ENCODE measurements around the gene PRRG4. TPM values are rescaled to one million over a fixed set of nuclear protein-coding genes. Genes with fewer than 3 reads are reported as not detected.
"Not testable (repeated sequence)": the region's sequence is repeated elsewhere in the genome, so short reads cannot be mapped to it uniquely, and the experiment has no call there.

The PRRG4 gene
- total RNA-seq, 2 donors from 2014 or later = 2.9 to 3.7 TPM

DNA sequence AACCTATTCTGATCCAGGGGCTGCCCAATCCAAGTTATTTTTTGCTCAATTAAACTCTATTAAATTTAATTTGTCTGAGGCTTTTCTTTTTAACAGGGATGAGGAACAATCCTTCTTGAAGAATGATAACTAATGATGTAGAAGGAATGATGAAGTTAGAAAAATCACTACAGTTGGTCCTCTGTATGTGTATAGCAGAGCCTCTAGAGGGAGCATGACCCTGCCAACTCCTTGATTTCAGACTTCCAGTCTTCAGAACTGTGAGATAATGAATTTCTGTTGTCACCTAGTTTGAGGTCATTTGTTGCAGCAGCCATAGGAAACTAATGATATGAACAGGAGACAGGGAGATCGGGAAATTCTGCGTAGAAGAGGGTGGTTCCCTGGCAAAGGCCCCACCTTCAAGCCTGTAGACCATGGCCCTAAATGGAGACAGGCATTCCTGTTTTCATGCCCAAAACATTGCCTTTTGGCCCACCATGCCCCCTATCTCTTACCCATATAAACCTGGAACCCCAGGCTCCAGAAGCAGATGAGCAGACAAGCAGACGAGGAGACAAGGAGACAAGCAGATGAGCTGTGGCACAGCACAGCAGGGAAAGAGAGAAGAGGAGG is 55.1 kb downstream of the PRRG4 start:
- Mint-ChIP-seq H3K27ac (no peak overlapping the region), H3K9me3 (peaks cover 19% of the 10 kb centered on the region), H3K4me1 (peaks cover 5% of the 10 kb centered on the region), H3K36me3 (ENCODE audit: low read depth) (peaks cover 9% of the 10 kb centered on the region), H3K4me3 (no peak overlapping the region), H3K27me3 (ENCODE audit: insufficient read depth) (peaks cover 27% of the 10 kb centered on the region)
- H3K36me3 ChIP-seq (ENCODE audit: control insufficient read depth, insufficient read depth, low read length) = no peaks in the 10 kb centered on the region
- H3K9ac ChIP-seq (ENCODE audit: extremely low read depth, low read length, poor library complexity, severe bottlenecking) = no peak overlapping the region
- H3K27me3 ChIP-seq (ENCODE audit: control insufficient read depth, insufficient read depth, low read length, poor library complexity, severe bottlenecking) = peaks cover 38% of the 10 kb centered on the region
- no peak overlapping the region for H3K4me3 ChIP-seq (ENCODE audit: low read length)
- 71 to 79% methylated on average over 3 of the region's 3 CpGs for WGBS, 2 experiments (ENCODE audit: insufficient coverage in 1 of 2, insufficient read length in 1 of 2)
- DNase-seq = no peak
- TF ChIP-seq, protein P1, sequence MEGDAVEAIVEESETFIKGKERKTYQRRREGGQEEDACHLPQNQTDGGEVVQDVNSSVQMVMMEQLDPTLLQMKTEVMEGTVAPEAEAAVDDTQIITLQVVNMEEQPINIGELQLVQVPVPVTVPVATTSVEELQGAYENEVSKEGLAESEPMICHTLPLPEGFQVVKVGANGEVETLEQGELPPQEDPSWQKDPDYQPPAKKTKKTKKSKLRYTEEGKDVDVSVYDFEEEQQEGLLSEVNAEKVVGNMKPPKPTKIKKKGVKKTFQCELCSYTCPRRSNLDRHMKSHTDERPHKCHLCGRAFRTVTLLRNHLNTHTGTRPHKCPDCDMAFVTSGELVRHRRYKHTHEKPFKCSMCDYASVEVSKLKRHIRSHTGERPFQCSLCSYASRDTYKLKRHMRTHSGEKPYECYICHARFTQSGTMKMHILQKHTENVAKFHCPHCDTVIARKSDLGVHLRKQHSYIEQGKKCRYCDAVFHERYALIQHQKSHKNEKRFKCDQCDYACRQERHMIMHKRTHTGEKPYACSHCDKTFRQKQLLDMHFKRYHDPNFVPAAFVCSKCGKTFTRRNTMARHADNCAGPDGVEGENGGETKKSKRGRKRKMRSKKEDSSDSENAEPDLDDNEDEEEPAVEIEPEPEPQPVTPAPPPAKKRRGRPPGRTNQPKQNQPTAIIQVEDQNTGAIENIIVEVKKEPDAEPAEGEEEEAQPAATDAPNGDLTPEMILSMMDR (conservative IDR thresholded peaks at IDR 0.05) = peak; percentile 81
- no peak overlapping the region for H3K27ac ChIP-seq (ENCODE audit: low read depth, low read length)
- peaks cover 17% of the 10 kb centered on the region for H3K9me3 ChIP-seq (ENCODE audit: control insufficient read depth, low read length)
- no peaks in the 10 kb centered on the region for H3K4me1 ChIP-seq (ENCODE audit: control insufficient read depth, insufficient read depth, low read length)

DNA sequence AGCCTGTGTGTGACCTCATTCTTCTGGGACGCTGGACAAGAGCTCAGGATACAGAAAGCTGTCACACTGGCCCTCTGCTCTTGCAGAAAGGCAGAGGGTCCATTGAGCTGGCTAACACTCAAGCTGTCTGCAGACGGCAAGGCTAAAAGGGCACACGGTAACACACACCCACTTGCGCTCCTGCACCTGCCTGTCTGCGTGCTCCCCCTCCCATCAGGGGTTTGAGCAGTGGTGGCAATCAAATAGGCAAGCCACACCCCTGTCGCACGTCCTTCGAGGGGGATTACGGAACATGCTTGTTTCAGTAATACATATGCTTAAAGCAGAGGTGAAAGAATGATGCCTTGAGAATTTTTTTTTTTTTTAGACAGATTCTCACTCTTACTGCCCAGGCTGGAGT is 55.8 kb downstream of the PRRG4 start:
- Histone ChIP-seq H3K4me3 (ENCODE audit: low read length) (no peak overlapping the region), H3K27ac (ENCODE audit: low read depth, low read length) (no peak overlapping the region)
- H3K27me3 Mint-ChIP-seq (ENCODE audit: insufficient read depth) = peaks cover 33% of the 10 kb centered on the region

DNA sequence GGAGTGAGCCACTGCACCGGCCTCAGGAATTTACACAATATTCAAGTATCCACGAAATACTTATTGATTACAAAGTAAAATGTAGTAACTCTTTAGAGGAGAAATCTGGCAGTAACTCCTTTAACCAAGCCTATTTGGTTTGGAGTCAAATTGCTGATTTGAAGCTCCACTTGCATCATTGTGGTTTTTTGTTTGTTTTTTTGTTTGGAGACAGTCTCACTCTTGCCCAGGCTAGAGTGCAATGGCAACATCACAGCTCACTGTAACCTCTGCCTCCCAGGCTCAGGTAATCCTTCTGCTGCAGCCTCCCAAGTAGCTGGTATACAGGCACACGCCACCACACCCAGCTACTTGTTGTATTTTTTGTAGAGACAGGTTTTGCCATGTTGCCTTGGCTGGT is 56.5 kb downstream of the PRRG4 start:
- no peak overlapping the region for H3K27ac ChIP-seq (ENCODE audit: low read depth, low read length)
- peaks cover 51% of the 10 kb centered on the region for H3K27me3 ChIP-seq (ENCODE audit: control insufficient read depth, insufficient read depth, low read length, poor library complexity, severe bottlenecking)
- peaks cover 9% of the 10 kb centered on the region for H3K36me3 Mint-ChIP-seq (ENCODE audit: low read depth)
- TF ChIP-seq, protein P1 (conservative IDR thresholded peaks at IDR 0.05) = no peak
- no peaks in the 10 kb centered on the region for H3K36me3 ChIP-seq (ENCODE audit: control insufficient read depth, insufficient read depth, low read length)
- peaks cover 24% of the 10 kb centered on the region for H3K9me3 Mint-ChIP-seq
- H3K4me1 Mint-ChIP-seq = peaks cover 11% of the 10 kb centered on the region
- peaks cover 33% of the 10 kb centered on the region for H3K27me3 Mint-ChIP-seq (ENCODE audit: insufficient read depth)
- no peak for DNase-seq
- H3K4me3 Mint-ChIP-seq = no peak overlapping the region
- H3K4me3 ChIP-seq (ENCODE audit: low read length) = no peak overlapping the region
- no peak overlapping the region for H3K27ac Mint-ChIP-seq
- peaks cover 20% of the 10 kb centered on the region for H3K9me3 ChIP-seq (ENCODE audit: control insufficient read depth, low read length)
- H3K9ac ChIP-seq (ENCODE audit: extremely low read depth, low read length, poor library complexity, severe bottlenecking) = no peak overlapping the region
- WGBS, 2 experiments (ENCODE audit: insufficient coverage in 1 of 2, insufficient read length in 1 of 2) = 93% methylated on average over 3 of the region's 3 CpGs; no CpG with 5 or more reads in 1 of the 2 experiments
- H3K4me1 ChIP-seq (ENCODE audit: control insufficient read depth, insufficient read depth, low read length) = no peaks in the 10 kb centered on the region

More for the DNA sequence above, 55.8 kb downstream of the PRRG4 start:
- TF ChIP-seq, protein P1 (conservative IDR thresholded peaks at IDR 0.05) = no peak
- Mint-ChIP-seq H3K9me3 (peaks cover 24% of the 10 kb centered on the region), H3K4me3 (no peak overlapping the region), H3K27ac (no peak overlapping the region), H3K36me3 (ENCODE audit: low read depth) (peaks cover 9% of the 10 kb centered on the region), H3K4me1 (peaks cover 7% of the 10 kb centered on the region)
- H3K27me3 ChIP-seq (ENCODE audit: control insufficient read depth, insufficient read depth, low read length, poor library complexity, severe bottlenecking) = peaks cover 45% of the 10 kb centered on the region
- DNase-seq = no peak
- H3K9ac ChIP-seq (ENCODE audit: extremely low read depth, low read length, poor library complexity, severe bottlenecking) = no peak overlapping the region
- H3K36me3 ChIP-seq (ENCODE audit: control insufficient read depth, insufficient read depth, low read length) = no peaks in the 10 kb centered on the region
- H3K9me3 ChIP-seq (ENCODE audit: control insufficient read depth, low read length) = peaks cover 20% of the 10 kb centered on the region
- WGBS, 2 experiments (ENCODE audit: insufficient coverage in 1 of 2, insufficient read length in 1 of 2) = 91 to 92% methylated on average over 3 to 9 of the region's 9 CpGs
- H3K4me1 ChIP-seq (ENCODE audit: control insufficient read depth, insufficient read depth, low read length) = no peaks in the 10 kb centered on the region

DNA sequence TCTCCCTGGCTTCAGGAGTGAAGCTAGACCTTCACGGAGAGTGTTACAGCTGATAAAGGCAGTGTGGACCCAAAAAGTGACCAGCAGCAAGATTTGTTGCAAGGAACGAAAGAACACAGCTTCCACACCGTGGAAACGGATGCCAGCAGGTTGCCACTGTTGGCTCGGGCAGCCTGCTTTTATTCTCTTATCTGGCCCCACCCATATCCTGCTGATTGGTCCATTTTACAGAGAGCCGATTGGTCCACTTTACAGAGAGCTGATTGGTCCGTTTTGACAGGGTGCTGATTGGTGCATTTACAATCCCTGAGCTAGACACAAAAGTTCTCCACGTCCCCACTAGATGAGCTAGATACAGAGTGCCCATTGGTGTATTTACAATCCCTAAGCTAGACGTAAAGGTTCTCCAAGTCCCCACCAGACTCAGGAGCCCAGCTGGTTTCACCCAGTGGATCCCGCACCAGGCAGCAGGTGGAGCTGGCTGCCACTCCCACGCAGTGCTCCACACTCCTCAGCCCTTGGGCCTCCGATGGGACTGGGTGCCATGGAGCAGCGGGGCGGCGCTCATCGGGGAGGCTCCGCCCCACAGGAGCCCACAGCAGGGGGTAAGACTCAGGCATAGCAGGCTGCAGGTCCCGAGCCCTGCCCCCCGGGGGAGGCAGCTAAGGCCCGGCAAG is 58.1 kb downstream of the PRRG4 start:
- not testable (repeated sequence) for DNase-seq; H3K9ac ChIP-seq (ENCODE audit: extremely low read depth, low read length, poor library complexity, severe bottlenecking); H3K27ac ChIP-seq (ENCODE audit: low read depth, low read length); H3K4me1 ChIP-seq (ENCODE audit: control insufficient read depth, insufficient read depth, low read length); H3K27ac Mint-ChIP-seq; H3K36me3 ChIP-seq (ENCODE audit: control insufficient read depth, insufficient read depth, low read length); H3K4me3 Mint-ChIP-seq; H3K4me3 ChIP-seq (ENCODE audit: low read length); H3K36me3 Mint-ChIP-seq (ENCODE audit: low read depth)
- 95 to 96% methylated on average over 15 to 20 of the region's 20 CpGs for WGBS, 2 experiments (ENCODE audit: insufficient coverage in 1 of 2, insufficient read length in 1 of 2)
- H3K27me3 Mint-ChIP-seq (ENCODE audit: insufficient read depth) = peaks cover 33% of the 10 kb centered on the region
- H3K4me1 Mint-ChIP-seq = peaks cover 15% of the 10 kb centered on the region
- Histone ChIP-seq H3K9me3 (ENCODE audit: control insufficient read depth, low read length) (peaks cover 20% of the 10 kb centered on the region), H3K27me3 (ENCODE audit: control insufficient read depth, insufficient read depth, low read length, poor library complexity, severe bottlenecking) (peaks cover 51% of the 10 kb centered on the region)
- peaks cover 24% of the 10 kb centered on the region for H3K9me3 Mint-ChIP-seq

DNA sequence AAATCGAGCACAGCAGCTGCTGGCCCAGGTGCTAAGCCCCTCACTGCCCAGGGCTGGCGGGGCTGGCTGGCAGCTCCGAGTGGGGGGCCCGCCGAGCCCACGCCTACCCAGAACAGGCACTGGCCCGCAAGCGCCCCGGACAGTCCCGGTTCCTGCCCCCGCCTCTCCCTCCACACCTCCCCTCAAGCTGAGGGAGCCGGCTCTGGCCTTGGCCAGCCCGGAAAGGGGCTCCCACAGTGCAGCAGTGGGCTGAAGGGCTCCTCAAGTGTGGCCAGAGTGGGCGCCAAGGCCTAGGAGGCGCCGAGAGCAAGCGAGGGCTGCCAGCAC is 58.6 kb downstream of the PRRG4 start:
- not testable (repeated sequence) for DNase-seq; H3K27ac ChIP-seq (ENCODE audit: low read depth, low read length); H3K4me1 ChIP-seq (ENCODE audit: control insufficient read depth, insufficient read depth, low read length); H3K27ac Mint-ChIP-seq; H3K36me3 ChIP-seq (ENCODE audit: control insufficient read depth, insufficient read depth, low read length); H3K4me3 ChIP-seq (ENCODE audit: low read length); H3K36me3 Mint-ChIP-seq (ENCODE audit: low read depth); H3K9ac ChIP-seq (ENCODE audit: extremely low read depth, low read length, poor library complexity, severe bottlenecking); H3K4me3 Mint-ChIP-seq
- WGBS, 2 experiments (ENCODE audit: insufficient coverage in 1 of 2, insufficient read length in 1 of 2) = 93 to 100% methylated on average over 7 to 17 of the region's 17 CpGs
- Histone ChIP-seq H3K27me3 (ENCODE audit: control insufficient read depth, insufficient read depth, low read length, poor library complexity, severe bottlenecking) (peaks cover 51% of the 10 kb centered on the region), H3K9me3 (ENCODE audit: control insufficient read depth, low read length) (peaks cover 16% of the 10 kb centered on the region)
- Mint-ChIP-seq H3K27me3 (ENCODE audit: insufficient read depth) (peaks cover 33% of the 10 kb centered on the region), H3K4me1 (peaks cover 15% of the 10 kb centered on the region), H3K9me3 (peaks cover 23% of the 10 kb centered on the region)

All from endodermal cell (in vitro differentiated cells).